Measurements from ENCODE around the gene DELE1.

Gene DELE1

DNA sequence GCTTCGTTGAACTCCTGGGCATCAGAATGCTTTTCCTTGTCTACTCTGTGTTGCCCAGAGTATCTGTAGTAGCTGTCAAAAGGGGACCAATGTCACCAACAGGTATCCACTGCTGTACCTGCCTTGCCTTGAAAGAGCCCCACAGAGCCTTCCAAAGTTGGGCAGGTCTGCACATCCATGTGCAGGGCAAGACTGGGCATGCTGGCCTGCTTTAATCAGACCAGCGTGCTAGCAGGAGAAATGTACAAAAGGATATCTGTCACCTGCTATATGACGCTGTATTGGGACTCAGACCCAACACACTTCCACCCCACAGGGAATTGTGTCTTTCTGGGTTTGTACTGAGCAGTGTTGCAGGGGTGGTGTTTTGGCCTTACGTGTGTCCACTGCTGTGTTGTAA, 11.9 kb downstream of the DELE1 start:
- no peak for ATAC-seq
- no peak for TF ChIP-seq ESRRG (CRISPR knock-in tag; IDR thresholded peaks at IDR 0.05)
- TF ChIP-seq, protein P1, sequence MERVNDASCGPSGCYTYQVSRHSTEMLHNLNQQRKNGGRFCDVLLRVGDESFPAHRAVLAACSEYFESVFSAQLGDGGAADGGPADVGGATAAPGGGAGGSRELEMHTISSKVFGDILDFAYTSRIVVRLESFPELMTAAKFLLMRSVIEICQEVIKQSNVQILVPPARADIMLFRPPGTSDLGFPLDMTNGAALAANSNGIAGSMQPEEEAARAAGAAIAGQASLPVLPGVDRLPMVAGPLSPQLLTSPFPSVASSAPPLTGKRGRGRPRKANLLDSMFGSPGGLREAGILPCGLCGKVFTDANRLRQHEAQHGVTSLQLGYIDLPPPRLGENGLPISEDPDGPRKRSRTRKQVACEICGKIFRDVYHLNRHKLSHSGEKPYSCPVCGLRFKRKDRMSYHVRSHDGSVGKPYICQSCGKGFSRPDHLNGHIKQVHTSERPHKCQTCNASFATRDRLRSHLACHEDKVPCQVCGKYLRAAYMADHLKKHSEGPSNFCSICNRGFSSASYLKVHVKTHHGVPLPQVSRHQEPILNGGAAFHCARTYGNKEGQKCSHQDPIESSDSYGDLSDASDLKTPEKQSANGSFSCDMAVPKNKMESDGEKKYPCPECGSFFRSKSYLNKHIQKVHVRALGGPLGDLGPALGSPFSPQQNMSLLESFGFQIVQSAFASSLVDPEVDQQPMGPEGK (CRISPR knock-in tag; IDR thresholded peaks at IDR 0.05; ENCODE audit: borderline replicate concordance) = no peak

DNA sequence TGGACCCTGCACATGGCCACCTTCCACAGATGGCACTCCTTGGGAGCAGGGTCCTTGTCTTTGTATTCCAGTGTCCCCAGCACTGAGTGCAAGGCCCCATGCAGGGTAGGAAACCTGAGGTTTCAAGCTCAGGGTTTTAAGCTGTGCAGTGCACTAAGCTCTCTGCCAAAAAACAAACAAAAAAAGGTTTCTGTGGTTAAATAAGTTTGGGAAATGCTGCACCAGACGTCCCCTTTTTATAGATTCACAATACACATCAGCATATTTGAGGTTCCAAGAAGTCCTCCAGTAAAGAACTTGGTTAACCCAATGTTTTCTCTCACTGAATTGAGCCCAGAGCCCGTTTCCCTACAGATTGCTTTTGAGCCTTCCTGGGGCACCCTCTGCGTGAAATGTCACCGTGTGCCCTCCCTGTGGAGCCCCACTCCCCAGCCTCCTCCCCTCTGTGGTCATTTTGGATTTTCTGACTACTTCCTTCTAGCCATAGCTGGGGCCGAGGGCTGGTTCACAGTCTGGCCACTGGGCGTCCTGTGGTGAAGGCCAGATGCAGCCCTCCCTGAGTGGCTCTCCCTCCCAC, 17.1 kb downstream of the DELE1 start:
- TF ChIP-seq SNAI2 (CRISPR knock-in tag; IDR thresholded peaks at IDR 0.05) = no peak
- TF ChIP-seq, protein P2, sequence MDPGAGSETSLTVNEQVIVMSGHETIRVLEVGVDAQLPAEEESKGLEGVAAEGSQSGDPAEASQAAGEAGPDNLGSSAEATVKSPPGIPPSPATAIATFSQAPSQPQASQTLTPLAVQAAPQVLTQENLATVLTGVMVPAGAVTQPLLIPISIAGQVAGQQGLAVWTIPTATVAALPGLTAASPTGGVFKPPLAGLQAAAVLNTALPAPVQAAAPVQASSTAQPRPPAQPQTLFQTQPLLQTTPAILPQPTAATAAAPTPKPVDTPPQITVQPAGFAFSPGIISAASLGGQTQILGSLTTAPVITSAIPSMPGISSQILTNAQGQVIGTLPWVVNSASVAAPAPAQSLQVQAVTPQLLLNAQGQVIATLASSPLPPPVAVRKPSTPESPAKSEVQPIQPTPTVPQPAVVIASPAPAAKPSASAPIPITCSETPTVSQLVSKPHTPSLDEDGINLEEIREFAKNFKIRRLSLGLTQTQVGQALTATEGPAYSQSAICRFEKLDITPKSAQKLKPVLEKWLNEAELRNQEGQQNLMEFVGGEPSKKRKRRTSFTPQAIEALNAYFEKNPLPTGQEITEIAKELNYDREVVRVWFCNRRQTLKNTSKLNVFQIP (CRISPR knock-in tag; IDR thresholded peaks at IDR 0.05; ENCODE audit: borderline replicate concordance, low read depth) = no peak
- TF ChIP-seq, protein P3, sequence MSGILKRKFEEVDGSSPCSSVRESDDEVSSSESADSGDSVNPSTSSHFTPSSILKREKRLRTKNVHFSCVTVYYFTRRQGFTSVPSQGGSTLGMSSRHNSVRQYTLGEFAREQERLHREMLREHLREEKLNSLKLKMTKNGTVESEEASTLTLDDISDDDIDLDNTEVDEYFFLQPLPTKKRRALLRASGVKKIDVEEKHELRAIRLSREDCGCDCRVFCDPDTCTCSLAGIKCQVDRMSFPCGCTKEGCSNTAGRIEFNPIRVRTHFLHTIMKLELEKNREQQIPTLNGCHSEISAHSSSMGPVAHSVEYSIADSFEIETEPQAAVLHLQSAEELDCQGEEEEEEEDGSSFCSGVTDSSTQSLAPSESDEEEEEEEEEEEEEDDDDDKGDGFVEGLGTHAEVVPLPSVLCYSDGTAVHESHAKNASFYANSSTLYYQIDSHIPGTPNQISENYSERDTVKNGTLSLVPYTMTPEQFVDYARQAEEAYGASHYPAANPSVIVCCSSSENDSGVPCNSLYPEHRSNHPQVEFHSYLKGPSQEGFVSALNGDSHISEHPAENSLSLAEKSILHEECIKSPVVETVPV (CRISPR knock-in tag; IDR thresholded peaks at IDR 0.05) = no peak
- no peak for TF ChIP-seq ESRRG (CRISPR knock-in tag; IDR thresholded peaks at IDR 0.05)

DNA sequence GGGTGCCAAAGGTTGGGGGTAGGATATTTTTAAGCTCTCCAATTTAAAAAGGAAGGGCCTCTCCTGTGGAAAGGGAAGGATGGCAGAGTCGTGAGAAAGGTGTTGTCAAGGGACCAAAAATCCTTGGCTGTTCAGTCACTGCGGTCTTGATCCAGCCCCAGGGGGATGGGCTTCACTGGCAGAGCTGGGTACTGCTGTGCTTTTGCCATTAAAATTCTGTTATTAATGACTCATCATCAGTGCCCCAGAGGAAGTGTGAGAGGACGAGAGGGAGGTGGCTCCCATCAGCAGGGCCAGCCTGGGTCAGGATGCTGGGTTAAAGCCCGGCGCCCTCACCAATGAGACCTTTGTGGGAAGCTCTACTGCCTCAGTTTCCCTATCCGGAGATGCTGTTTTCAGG, 17.6 kb downstream of the DELE1 start:
- TF ChIP-seq, protein P2 (CRISPR knock-in tag; IDR thresholded peaks at IDR 0.05; ENCODE audit: borderline replicate concordance, low read depth) = no peak
- no peak for TF ChIP-seq ZNF565 (CRISPR knock-in tag; conservative IDR thresholded peaks at IDR 0.05; ENCODE audit: low read depth)
- no peak for TF ChIP-seq ZC3H10 (CRISPR knock-in tag; IDR thresholded peaks at IDR 0.05)
- TF ChIP-seq, protein P4, sequence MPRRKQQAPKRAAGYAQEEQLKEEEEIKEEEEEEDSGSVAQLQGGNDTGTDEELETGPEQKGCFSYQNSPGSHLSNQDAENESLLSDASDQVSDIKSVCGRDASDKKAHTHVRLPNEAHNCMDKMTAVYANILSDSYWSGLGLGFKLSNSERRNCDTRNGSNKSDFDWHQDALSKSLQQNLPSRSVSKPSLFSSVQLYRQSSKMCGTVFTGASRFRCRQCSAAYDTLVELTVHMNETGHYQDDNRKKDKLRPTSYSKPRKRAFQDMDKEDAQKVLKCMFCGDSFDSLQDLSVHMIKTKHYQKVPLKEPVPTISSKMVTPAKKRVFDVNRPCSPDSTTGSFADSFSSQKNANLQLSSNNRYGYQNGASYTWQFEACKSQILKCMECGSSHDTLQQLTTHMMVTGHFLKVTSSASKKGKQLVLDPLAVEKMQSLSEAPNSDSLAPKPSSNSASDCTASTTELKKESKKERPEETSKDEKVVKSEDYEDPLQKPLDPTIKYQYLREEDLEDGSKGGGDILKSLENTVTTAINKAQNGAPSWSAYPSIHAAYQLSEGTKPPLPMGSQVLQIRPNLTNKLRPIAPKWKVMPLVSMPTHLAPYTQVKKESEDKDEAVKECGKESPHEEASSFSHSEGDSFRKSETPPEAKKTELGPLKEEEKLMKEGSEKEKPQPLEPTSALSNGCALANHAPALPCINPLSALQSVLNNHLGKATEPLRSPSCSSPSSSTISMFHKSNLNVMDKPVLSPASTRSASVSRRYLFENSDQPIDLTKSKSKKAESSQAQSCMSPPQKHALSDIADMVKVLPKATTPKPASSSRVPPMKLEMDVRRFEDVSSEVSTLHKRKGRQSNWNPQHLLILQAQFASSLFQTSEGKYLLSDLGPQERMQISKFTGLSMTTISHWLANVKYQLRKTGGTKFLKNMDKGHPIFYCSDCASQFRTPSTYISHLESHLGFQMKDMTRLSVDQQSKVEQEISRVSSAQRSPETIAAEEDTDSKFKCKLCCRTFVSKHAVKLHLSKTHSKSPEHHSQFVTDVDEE (CRISPR knock-in tag; IDR thresholded peaks at IDR 0.05) = no peak
- TF ChIP-seq, protein P5, sequence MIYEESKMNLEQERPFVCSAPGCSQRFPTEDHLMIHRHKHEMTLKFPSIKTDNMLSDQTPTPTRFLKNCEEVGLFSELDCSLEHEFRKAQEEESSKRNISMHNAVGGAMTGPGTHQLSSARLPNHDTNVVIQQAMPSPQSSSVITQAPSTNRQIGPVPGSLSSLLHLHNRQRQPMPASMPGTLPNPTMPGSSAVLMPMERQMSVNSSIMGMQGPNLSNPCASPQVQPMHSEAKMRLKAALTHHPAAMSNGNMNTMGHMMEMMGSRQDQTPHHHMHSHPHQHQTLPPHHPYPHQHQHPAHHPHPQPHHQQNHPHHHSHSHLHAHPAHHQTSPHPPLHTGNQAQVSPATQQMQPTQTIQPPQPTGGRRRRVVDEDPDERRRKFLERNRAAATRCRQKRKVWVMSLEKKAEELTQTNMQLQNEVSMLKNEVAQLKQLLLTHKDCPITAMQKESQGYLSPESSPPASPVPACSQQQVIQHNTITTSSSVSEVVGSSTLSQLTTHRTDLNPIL (CRISPR knock-in tag; IDR thresholded peaks at IDR 0.05; ENCODE audit: low read depth) = no peak
- no peak for TF ChIP-seq TOX (CRISPR knock-in tag; IDR thresholded peaks at IDR 0.05; ENCODE audit: borderline replicate concordance)
- no peak for TF ChIP-seq ZNF8 (CRISPR knock-in tag; IDR thresholded peaks at IDR 0.05)
- no peak for TF ChIP-seq OSR1 (CRISPR knock-in tag; IDR thresholded peaks at IDR 0.05)
- TF ChIP-seq PPARA (CRISPR knock-in tag; IDR thresholded peaks at IDR 0.05; ENCODE audit: borderline replicate concordance) = no peak
- TF ChIP-seq, protein P3 (CRISPR knock-in tag; IDR thresholded peaks at IDR 0.05) = no peak
- TF ChIP-seq ZNF70 (CRISPR knock-in tag; IDR thresholded peaks at IDR 0.05) = no peak
- peak; percentile 68 for ATAC-seq

More for the DNA sequence above, 17.1 kb downstream of the DELE1 start:
- peak; percentile 68 for ATAC-seq
